ENCODE data around the gene CTBP2. TPM values are rescaled to one million over a fixed set of nuclear protein-coding genes. Genes with fewer than 3 reads are reported as not detected.

The CTBP2 gene
- polyA plus RNA-seq, 1 donor (not counting 4 experiments of a cell fraction or from before 2014, with no cell fraction given), result 76.0 TPM

- no peak for FAIRE-seq
- H3K79me2 ChIP-seq (ENCODE audit: control insufficient read depth, insufficient read depth, low read length), result peaks cover 89% of the 10 kb centered on the region
- no peak for TF ChIP-seq EZH2 (IDR thresholded peaks at IDR 0.05; ENCODE audit: low read length)
- TF ChIP-seq CTCF (optimal IDR thresholded peaks at IDR 0.05 in 1 of 3, IDR thresholded peaks at IDR 0.05 in 1 of 3, conservative IDR thresholded peaks at IDR 0.05 in 1 of 3; ENCODE audit: extremely low read depth in 1 of 3, insufficient read depth in 2 of 3, low read length in 3 of 3), result no peak
- no peak overlapping the region for H2AFZ ChIP-seq (ENCODE audit: control insufficient read depth, low read length)
- dilution Hi-C loops (cut with MboI; ENCODE audit: extremely low pct_ligation_motif_present, low sequenced_read_pairs), result no loop called here
- no peak overlapping the region for H3K4me3 ChIP-seq (ENCODE audit: control insufficient read depth in 2 of 3, extremely low read depth in 1 of 3, insufficient read depth in 2 of 3, low read depth in 1 of 3, low read length in 3 of 3)
- H3K4me2 ChIP-seq (ENCODE audit: control insufficient read depth, extremely low read depth, insufficient read depth, low read depth, low read length), result no peak overlapping the region
- peaks cover 23 to 33% of the 10 kb centered on the region in 2 experiments for H3K36me3 ChIP-seq (ENCODE audit: control insufficient read depth in 2 of 2, extremely low read depth in 1 of 2, insufficient read depth in 2 of 2, low read length in 2 of 2)
- peaks cover 10% of the 10 kb centered on the region for H3K9me1 ChIP-seq (ENCODE audit: control insufficient read depth, extremely low read depth, insufficient read depth, low read length)
- H3K9me3 ChIP-seq (ENCODE audit: control insufficient read depth, low read depth, low read length), result no peaks in the 10 kb centered on the region
- H3K27me3 ChIP-seq (ENCODE audit: control insufficient read depth, extremely low read depth, insufficient read depth, low read length), result no peaks in the 10 kb centered on the region
- H3K27ac ChIP-seq (ENCODE audit: control insufficient read depth, insufficient read depth, low read length), result no peak overlapping the region
- H3K4me1 ChIP-seq (ENCODE audit: control insufficient read depth, extremely low read depth, insufficient read depth, low read length), result peaks cover 16% of the 10 kb centered on the region
- H3K9ac ChIP-seq (ENCODE audit: control insufficient read depth, extremely low read depth, insufficient read depth, low read length), result no peak overlapping the region
- no peak for DNase-seq (ENCODE audit: low read depth, low spot score)
- peaks cover 49% of the 10 kb centered on the region for H4K20me1 ChIP-seq (ENCODE audit: control insufficient read depth, extremely low read depth, insufficient read depth, low read length)
Measured at GRCh38 chr10:125091891-125092290, 68.5 kb downstream of the CTBP2 start.

- Histone ChIP-seq H3K4me2 (ENCODE audit: control insufficient read depth, extremely low read depth, insufficient read depth, low read depth, low read length) (no peak overlapping the region), H3K4me1 (ENCODE audit: control insufficient read depth, extremely low read depth, insufficient read depth, low read length) (peaks cover 18% of the 10 kb centered on the region), H3K9me3 (ENCODE audit: control insufficient read depth, low read depth, low read length) (no peaks in the 10 kb centered on the region), H3K4me3 (ENCODE audit: control insufficient read depth in 2 of 3, extremely low read depth in 1 of 3, insufficient read depth in 2 of 3, low read depth in 1 of 3, low read length in 3 of 3) (no peak overlapping the region), H3K9me1 (ENCODE audit: control insufficient read depth, extremely low read depth, insufficient read depth, low read length) (peaks cover 10% of the 10 kb centered on the region), H2AFZ (ENCODE audit: control insufficient read depth, low read length) (no peak overlapping the region), H3K27me3 (ENCODE audit: control insufficient read depth, extremely low read depth, insufficient read depth, low read length) (no peaks in the 10 kb centered on the region), H4K20me1 (ENCODE audit: control insufficient read depth, extremely low read depth, insufficient read depth, low read length) (peaks cover 36% of the 10 kb centered on the region), H3K9ac (ENCODE audit: control insufficient read depth, extremely low read depth, insufficient read depth, low read length) (no peak overlapping the region), H3K27ac (ENCODE audit: control insufficient read depth, insufficient read depth, low read length) (no peak overlapping the region), H3K36me3 (ENCODE audit: control insufficient read depth in 2 of 2, extremely low read depth in 1 of 2, insufficient read depth in 2 of 2, low read length in 2 of 2) (peaks cover 17 to 27% of the 10 kb centered on the region in 2 experiments), H3K79me2 (ENCODE audit: control insufficient read depth, insufficient read depth, low read length) (peaks cover 75% of the 10 kb centered on the region)
- dilution Hi-C loops (cut with MboI; ENCODE audit: extremely low pct_ligation_motif_present, low sequenced_read_pairs), result no loop called here
- no peak for DNase-seq (ENCODE audit: low read depth, low spot score)
- FAIRE-seq, result no peak
- no peak for TF ChIP-seq EZH2 (IDR thresholded peaks at IDR 0.05; ENCODE audit: low read length)
- no peak for TF ChIP-seq CTCF (optimal IDR thresholded peaks at IDR 0.05 in 1 of 3, IDR thresholded peaks at IDR 0.05 in 1 of 3, conservative IDR thresholded peaks at IDR 0.05 in 1 of 3; ENCODE audit: extremely low read depth in 1 of 3, insufficient read depth in 2 of 3, low read length in 3 of 3)
Measured at GRCh38 chr10:125089469-125089868, 70.9 kb downstream of the CTBP2 start.

Data from keratinocyte (primary cell).